ENCODE results near the gene CLDN25. TPM values are rescaled to one million over a fixed set of nuclear protein-coding genes. Genes with fewer than 3 reads are reported as not detected.
"Not testable (repeated sequence)": the region's sequence is repeated elsewhere in the genome, so short reads cannot be mapped to it uniquely, and the experiment has no call there.

Gene CLDN25
- total RNA-seq, 2 experiments from 2014 or later = not detected

GRCh38 chr11:113736323-113736722 is 43.3 kb upstream of the CLDN25 start:
- H3K9me3 ChIP-seq (ENCODE audit: control insufficient read depth in 1 of 2, insufficient read depth in 1 of 2, low read length in 2 of 2) = no peaks in the 10 kb centered on the region
- Mint-ChIP-seq H3K36me3 (ENCODE audit: low read depth) (peaks cover 89% of the 10 kb centered on the region), H3K9me3 (no peaks in the 10 kb centered on the region), H3K4me3 (no peak overlapping the region), H3K4me1 (ENCODE audit: low read depth) (no peaks in the 10 kb centered on the region), H3K27ac (no peak overlapping the region), H3K27me3 (no peaks in the 10 kb centered on the region)
- TF ChIP-seq, protein P1, sequence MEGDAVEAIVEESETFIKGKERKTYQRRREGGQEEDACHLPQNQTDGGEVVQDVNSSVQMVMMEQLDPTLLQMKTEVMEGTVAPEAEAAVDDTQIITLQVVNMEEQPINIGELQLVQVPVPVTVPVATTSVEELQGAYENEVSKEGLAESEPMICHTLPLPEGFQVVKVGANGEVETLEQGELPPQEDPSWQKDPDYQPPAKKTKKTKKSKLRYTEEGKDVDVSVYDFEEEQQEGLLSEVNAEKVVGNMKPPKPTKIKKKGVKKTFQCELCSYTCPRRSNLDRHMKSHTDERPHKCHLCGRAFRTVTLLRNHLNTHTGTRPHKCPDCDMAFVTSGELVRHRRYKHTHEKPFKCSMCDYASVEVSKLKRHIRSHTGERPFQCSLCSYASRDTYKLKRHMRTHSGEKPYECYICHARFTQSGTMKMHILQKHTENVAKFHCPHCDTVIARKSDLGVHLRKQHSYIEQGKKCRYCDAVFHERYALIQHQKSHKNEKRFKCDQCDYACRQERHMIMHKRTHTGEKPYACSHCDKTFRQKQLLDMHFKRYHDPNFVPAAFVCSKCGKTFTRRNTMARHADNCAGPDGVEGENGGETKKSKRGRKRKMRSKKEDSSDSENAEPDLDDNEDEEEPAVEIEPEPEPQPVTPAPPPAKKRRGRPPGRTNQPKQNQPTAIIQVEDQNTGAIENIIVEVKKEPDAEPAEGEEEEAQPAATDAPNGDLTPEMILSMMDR (IDR thresholded peaks at IDR 0.05) = no peak
- POLR2A ChIA-PET = no interaction called here
- ATAC-seq (ENCODE audit: poor library complexity) (no peak), DNase-seq (no peak)
- CTCF ChIA-PET = no interaction called here
- peaks cover 57% of the 10 kb centered on the region for H3K36me3 ChIP-seq (ENCODE audit: insufficient read depth, low read length)
- H3K27me3 ChIP-seq (ENCODE audit: control insufficient read depth in 1 of 2, insufficient read depth in 2 of 2, low read length in 2 of 2) = no peaks in the 10 kb centered on the region
- no peak overlapping the region for H3K27ac ChIP-seq (ENCODE audit: low read depth in 1 of 2, low read length in 2 of 2)
- intact Hi-C loops (cut with DNase I, micrococcal nuclease) = no loop called here
- no peak overlapping the region for H3K4me3 ChIP-seq (ENCODE audit: low read length)
- no peaks in the 10 kb centered on the region for H3K4me1 ChIP-seq (ENCODE audit: insufficient read depth, low read length)

- no peaks in the 10 kb centered on the region for H3K9me3 ChIP-seq (ENCODE audit: control insufficient read depth in 1 of 2, insufficient read depth in 1 of 2, low read length in 2 of 2)
- TF ChIP-seq, protein P1 (IDR thresholded peaks at IDR 0.05) = no peak
- H3K27me3 Mint-ChIP-seq = no peaks in the 10 kb centered on the region
- CTCF ChIA-PET = no interaction called here
- no peak overlapping the region for H3K4me3 Mint-ChIP-seq
- DNase-seq = no peak
- no peaks in the 10 kb centered on the region for H3K4me1 ChIP-seq (ENCODE audit: insufficient read depth, low read length)
- H3K27me3 ChIP-seq (ENCODE audit: control insufficient read depth in 1 of 2, insufficient read depth in 2 of 2, low read length in 2 of 2) = no peaks in the 10 kb centered on the region
- H3K27ac Mint-ChIP-seq = no peak overlapping the region
- H3K27ac ChIP-seq (ENCODE audit: low read depth in 1 of 2, low read length in 2 of 2) = no peak overlapping the region
- H3K36me3 ChIP-seq (ENCODE audit: insufficient read depth, low read length) = peaks cover 27% of the 10 kb centered on the region
- intact Hi-C loops (cut with DNase I, micrococcal nuclease) = no loop called here
- H3K4me1 Mint-ChIP-seq (ENCODE audit: low read depth) = no peaks in the 10 kb centered on the region
- POLR2A ChIA-PET = no interaction called here
- H3K36me3 Mint-ChIP-seq (ENCODE audit: low read depth) = peaks cover 56% of the 10 kb centered on the region
- no peaks in the 10 kb centered on the region for H3K9me3 Mint-ChIP-seq
- H3K4me3 ChIP-seq (ENCODE audit: low read length) = no peak overlapping the region
- no peak for ATAC-seq (ENCODE audit: poor library complexity)
Observed at GRCh38 chr11:113752932-113753331, 26.7 kb upstream of the CLDN25 start.

- ChIA-PET POLR2A (no interaction called here), CTCF (no interaction called here)
- intact Hi-C loops (cut with DNase I, micrococcal nuclease) = no loop called here
- Histone ChIP-seq H3K27ac (ENCODE audit: low read depth in 1 of 2, low read length in 2 of 2) (no peak overlapping the region), H3K4me1 (ENCODE audit: insufficient read depth, low read length) (no peaks in the 10 kb centered on the region), H3K4me3 (ENCODE audit: low read length) (no peak overlapping the region), H3K36me3 (ENCODE audit: insufficient read depth, low read length) (peaks cover 48% of the 10 kb centered on the region), H3K9me3 (ENCODE audit: control insufficient read depth in 1 of 2, insufficient read depth in 1 of 2, low read length in 2 of 2) (no peaks in the 10 kb centered on the region), H3K27me3 (ENCODE audit: control insufficient read depth in 1 of 2, insufficient read depth in 2 of 2, low read length in 2 of 2) (no peaks in the 10 kb centered on the region)
- Mint-ChIP-seq H3K4me3 (no peak overlapping the region), H3K9me3 (no peaks in the 10 kb centered on the region), H3K27ac (no peak overlapping the region), H3K4me1 (ENCODE audit: low read depth) (peaks cover 17% of the 10 kb centered on the region), H3K27me3 (no peaks in the 10 kb centered on the region), H3K36me3 (ENCODE audit: low read depth) (peaks cover 92% of the 10 kb centered on the region)
- TF ChIP-seq, protein P1 (IDR thresholded peaks at IDR 0.05) = no peak
- ATAC-seq (ENCODE audit: poor library complexity) (no peak), DNase-seq (no peak)
Observed at GRCh38 chr11:113760241-113760640, 19.4 kb upstream of the CLDN25 start.

GRCh38 chr11:113763040-113763439 is 16.6 kb upstream of the CLDN25 start:
- H3K27ac Mint-ChIP-seq; ATAC-seq (ENCODE audit: poor library complexity); intact Hi-C loops (cut with DNase I, micrococcal nuclease); H3K4me1 ChIP-seq (ENCODE audit: insufficient read depth, low read length); CTCF ChIA-PET; H3K9me3 Mint-ChIP-seq; H3K27me3 Mint-ChIP-seq; POLR2A ChIA-PET; H3K27me3 ChIP-seq (ENCODE audit: control insufficient read depth in 1 of 2, insufficient read depth in 2 of 2, low read length in 2 of 2); H3K27ac ChIP-seq (ENCODE audit: low read depth in 1 of 2, low read length in 2 of 2); DNase-seq; H3K4me3 Mint-ChIP-seq; H3K4me3 ChIP-seq (ENCODE audit: low read length); H3K9me3 ChIP-seq (ENCODE audit: control insufficient read depth in 1 of 2, insufficient read depth in 1 of 2, low read length in 2 of 2): not testable (repeated sequence)
- peaks cover 79% of the 10 kb centered on the region for H3K36me3 Mint-ChIP-seq (ENCODE audit: low read depth)
- H3K36me3 ChIP-seq (ENCODE audit: insufficient read depth, low read length) = peaks cover 49% of the 10 kb centered on the region
- H3K4me1 Mint-ChIP-seq (ENCODE audit: low read depth) = peaks cover 30% of the 10 kb centered on the region

All from CD4-positive, alpha-beta T cell (primary cell).